HG02571 (cell line): ENCODE results near the gene C22orf42.
"Not testable (repeated sequence)": the region's sequence is repeated elsewhere in the genome, so short reads cannot be mapped to it uniquely, and the experiment has no call there.

ENCODE experiments used
- ATAC-seq: cut with Tn5 transposase; IDR thresholded peaks from one replicate; pipeline ENCODE4 v1.9.1; 2021; ENCODE audit warnings: mild to moderate bottlenecking, moderate library complexity; ENCODE audit not compliant: unreplicated experiment

Gene C22orf42

GRCh38 chr22:32137731-32138324 is 21.3 kb downstream of the C22orf42 start:
- ATAC-seq, result not testable (repeated sequence)

- not testable (repeated sequence) for ATAC-seq
Measured at GRCh38 chr22:32136881-32137280, 22.2 kb downstream of the C22orf42 start.

GRCh38 chr22:32135958-32136357 is 23.1 kb downstream of the C22orf42 start:
- not testable (repeated sequence) for ATAC-seq

GRCh38 chr22:32134796-32135195 is 24.3 kb downstream of the C22orf42 start:
- not testable (repeated sequence) for ATAC-seq

GRCh38 chr22:32132783-32133182 is 26.3 kb downstream of the C22orf42 start:
- no peak for ATAC-seq

- ATAC-seq, result no peak
Measured at GRCh38 chr22:32132126-32132525, 27.0 kb downstream of the C22orf42 start.

- ATAC-seq, result no peak
Measured at GRCh38 chr22:32130464-32130863, 28.6 kb downstream of the C22orf42 start.

- ATAC-seq, result no peak
Measured at GRCh38 chr22:32127904-32128303, 31.2 kb downstream of the C22orf42 start.

GRCh38 chr22:32123657-32124056 is 35.4 kb downstream of the C22orf42 start:
- no peak for ATAC-seq

- no peak for ATAC-seq
Measured at GRCh38 chr22:32122899-32123298, 36.2 kb downstream of the C22orf42 start.

GRCh38 chr22:32120603-32121002 is 38.5 kb downstream of the C22orf42 start:
- no peak for ATAC-seq

- ATAC-seq, result no peak
Measured at GRCh38 chr22:32119568-32120235, 39.4 kb downstream of the C22orf42 start.

- no peak for ATAC-seq
Measured at GRCh38 chr22:32112380-32112779, 46.7 kb downstream of the C22orf42 start.

- ATAC-seq, result no peak
Measured at GRCh38 chr22:32106930-32107329, 52.2 kb downstream of the C22orf42 start.

GRCh38 chr22:32103658-32104315 is 55.3 kb downstream of the C22orf42 start:
- no peak for ATAC-seq

GRCh38 chr22:32100711-32101110 is 58.4 kb downstream of the C22orf42 start:
- no peak for ATAC-seq
